Mesendoderm (in vitro differentiated cells): ENCODE measurements around the gene TMEM259.

Experiments
- DNase-seq: peaks from one replicate; pipeline ENCODE4 v3.0.0; 2013
- H2AK5ac ChIP-seq: 2 replicates; pipeline ENCODE4 v1.6.1; 2013; ENCODE audit warnings: low read length, inconsistent platforms
- H2BK120ac ChIP-seq: 2 replicates; pipeline ENCODE4 v1.6.1; 2013; ENCODE audit warnings: low read depth, mild to moderate bottlenecking, low read length, moderate library complexity, mixed read lengths
- H2BK15ac ChIP-seq: replicated peaks from 2 replicates; pipeline ENCODE4 v1.6.1; 2013; ENCODE audit warnings: low read depth, mild to moderate bottlenecking, moderate library complexity
- H2BK5ac ChIP-seq: 2 replicates; pipeline ENCODE4 v1.6.1; 2013; ENCODE audit warnings: low read length, inconsistent platforms
- H3K18ac ChIP-seq: 2 replicates; pipeline ENCODE4 v1.6.1; 2013; ENCODE audit warnings: mild to moderate bottlenecking, low read length, mixed read lengths
- H3K23ac ChIP-seq: one replicate; pipeline ENCODE4 v1.6.1; 2013; ENCODE audit warnings: low read length
- H3K27ac ChIP-seq: 2 replicates; pipeline ENCODE4 v1.5.1; 2013; ENCODE audit warnings: low read depth, mild to moderate bottlenecking, inconsistent platforms, low read length, moderate library complexity
- H3K27me3 ChIP-seq: 2 replicates; pipeline ENCODE4 v1.6.1; 2013; ENCODE audit warnings: low read length, control low read depth, mild to moderate bottlenecking, inconsistent platforms; ENCODE audit not compliant: insufficient read depth, poor library complexity
- H3K36me3 ChIP-seq: 2 replicates; pipeline ENCODE4 v1.6.1; 2013; ENCODE audit warnings: low read length, inconsistent platforms; ENCODE audit not compliant: control insufficient read depth, insufficient read depth
- H3K4ac ChIP-seq: one replicate; pipeline ENCODE4 v1.6.1; 2013; ENCODE audit warnings: low read depth, mild to moderate bottlenecking, low read length, moderate library complexity
- H3K4me1 ChIP-seq: 2 replicates; pipeline ENCODE4 v1.6.1; 2013; ENCODE audit warnings: low read depth, low read length, inconsistent platforms; ENCODE audit not compliant: control insufficient read depth
- H3K4me2 ChIP-seq: 2 replicates; pipeline ENCODE4 v1.6.1; 2013; ENCODE audit warnings: low read length
- H3K4me3 ChIP-seq: 2 replicates; pipeline ENCODE4 v1.5.1; 2013; ENCODE audit warnings: mild to moderate bottlenecking, low read length
- H3K56ac ChIP-seq: one replicate; pipeline ENCODE4 v1.6.1; 2013; ENCODE audit warnings: low read length
- H3K79me1 ChIP-seq: 2 replicates; pipeline ENCODE4 v1.6.1; 2013; ENCODE audit warnings: low read length, inconsistent platforms
- H3K79me2 ChIP-seq: 2 replicates; pipeline ENCODE4 v1.6.1; 2013; ENCODE audit warnings: mild to moderate bottlenecking, low read length; ENCODE audit not compliant: control insufficient read depth, insufficient read depth
- H3K9ac ChIP-seq: 2 replicates; pipeline ENCODE4 v1.6.1; 2013; ENCODE audit warnings: low read length, inconsistent platforms
- H4K5ac ChIP-seq: one replicate; pipeline ENCODE4 v1.6.1; 2013; ENCODE audit warnings: low read length
- H4K8ac ChIP-seq: one replicate; pipeline ENCODE4 v1.6.1; 2013; ENCODE audit warnings: low read depth, mild to moderate bottlenecking, control low read depth, low read length, moderate library complexity
- WGBS: extraction: QIAGEN DNeasy Blood & Tissue Kit; methylation state at CpG from one replicate; pipeline ENCODE4 v1.1.7; 2013; ENCODE audit warnings: low lambda C conversion rate, missing lambda C conversion rate; ENCODE audit not compliant: insufficient coverage; ENCODE audit errors: extremely low coverage; 5-methylcytosine and 5-hydroxymethylcytosine counted together

Gene TMEM259

DNA sequence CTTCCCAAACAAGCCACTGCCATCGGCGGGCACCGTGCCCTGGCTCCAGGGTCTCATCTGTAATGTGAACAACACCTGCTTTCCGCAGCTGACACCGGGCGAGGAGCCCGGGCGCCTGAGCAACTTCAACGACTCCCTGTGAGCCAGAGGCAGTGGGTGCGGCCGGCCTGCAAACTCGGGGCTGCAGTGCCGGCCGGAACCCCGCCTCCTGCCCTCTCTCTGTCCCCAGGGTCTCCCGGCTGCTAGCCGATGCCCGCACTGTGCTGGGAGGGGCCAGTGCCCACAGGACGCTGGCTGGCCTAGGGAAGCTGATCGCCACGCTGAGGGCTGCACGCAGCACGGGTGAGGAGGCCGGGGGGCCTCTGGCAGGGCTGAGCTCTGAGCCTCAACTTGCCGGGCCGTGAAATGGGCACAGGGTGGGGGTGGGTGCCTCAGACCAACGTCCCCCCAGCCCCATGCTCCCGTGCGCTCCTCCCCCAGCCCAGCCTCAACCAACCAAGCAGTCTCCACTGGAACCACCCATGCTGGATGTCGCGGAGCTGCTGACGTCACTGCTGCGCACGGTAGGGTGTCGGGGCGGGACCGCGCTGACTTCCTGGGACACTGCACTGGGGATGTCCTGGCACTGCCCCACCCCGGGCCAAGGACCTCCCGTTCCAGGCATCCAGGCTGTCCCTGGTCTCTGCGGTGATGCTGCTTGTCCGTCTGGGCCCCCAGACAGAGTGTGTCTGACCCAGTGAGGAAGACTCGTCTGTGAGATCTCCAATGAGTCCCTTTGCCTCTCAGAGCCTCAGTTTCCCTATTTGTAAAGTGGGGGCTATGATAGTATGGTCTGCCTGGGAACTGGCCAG is 21.1 kb upstream of the TMEM259 start:
- Histone ChIP-seq H3K36me3 (no peaks in the 10 kb centered on the region), H3K9ac (no peak overlapping the region), H3K18ac (no peak overlapping the region), H2AK5ac (no peak overlapping the region), H2BK15ac (no peak overlapping the region), H4K5ac (no peak overlapping the region), H2BK120ac (no peak overlapping the region), H4K8ac (no peak overlapping the region), H3K56ac (no peak overlapping the region), H3K79me2 (no peaks in the 10 kb centered on the region), H3K4me1 (peaks cover 4% of the 10 kb centered on the region), H2BK5ac (no peak overlapping the region), H3K4me2 (no peak overlapping the region), H3K4me3 (no peak overlapping the region), H3K4ac (no peak overlapping the region), H3K27me3 (no peaks in the 10 kb centered on the region), H3K79me1 (no peaks in the 10 kb centered on the region), H3K23ac (no peak overlapping the region), H3K27ac (no peak overlapping the region)
- no CpG with 5 or more reads among the region's 43 CpGs for WGBS
- DNase-seq: no peak

DNA sequence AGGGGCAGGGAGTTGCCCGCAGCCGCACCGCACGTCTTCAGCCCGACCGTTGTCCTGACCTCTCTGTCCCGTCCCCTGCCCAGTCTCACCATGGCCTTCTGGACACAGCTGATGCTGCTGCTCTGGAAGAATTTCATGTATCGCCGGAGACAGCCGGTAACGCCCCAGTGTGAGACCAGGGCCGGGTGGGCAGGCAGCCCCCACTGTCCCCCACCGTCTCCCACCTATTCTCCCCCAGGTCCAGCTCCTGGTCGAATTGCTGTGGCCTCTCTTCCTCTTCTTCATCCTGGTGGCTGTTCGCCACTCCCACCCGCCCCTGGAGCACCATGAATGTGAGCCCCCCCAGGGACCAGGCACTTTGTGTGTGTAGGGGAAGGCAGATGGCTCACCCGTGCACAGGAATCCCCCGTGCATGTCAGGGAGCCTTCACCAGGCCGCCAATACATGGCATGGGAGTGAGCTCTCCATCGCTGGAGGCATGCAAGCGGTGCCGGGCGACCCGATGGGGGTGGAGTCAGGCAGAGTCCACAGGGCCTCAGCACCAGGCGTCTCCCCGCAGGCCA is 20.4 kb upstream of the TMEM259 start:
- H4K8ac ChIP-seq: no peak overlapping the region
- no peak overlapping the region for H2BK120ac ChIP-seq
- H4K5ac ChIP-seq: no peak overlapping the region
- WGBS: no CpG with 5 or more reads among the region's 26 CpGs
- no peak overlapping the region for H3K27ac ChIP-seq
- no peaks in the 10 kb centered on the region for H3K79me2 ChIP-seq
- no peak overlapping the region for H3K18ac ChIP-seq
- no peak for DNase-seq
- no peak overlapping the region for H2BK5ac ChIP-seq
- no peaks in the 10 kb centered on the region for H3K36me3 ChIP-seq
- H3K9ac ChIP-seq: peak overlapping the region; percentile 46
- no peak overlapping the region for H3K4me3 ChIP-seq
- H3K27me3 ChIP-seq: no peaks in the 10 kb centered on the region
- H2AK5ac ChIP-seq: no peak overlapping the region
- H3K23ac ChIP-seq: no peak overlapping the region
- H3K79me1 ChIP-seq: no peaks in the 10 kb centered on the region
- H3K4me2 ChIP-seq: peak overlapping the region; percentile 47
- peaks cover 4% of the 10 kb centered on the region for H3K4me1 ChIP-seq
- no peak overlapping the region for H3K4ac ChIP-seq
- H3K56ac ChIP-seq: peak overlapping the region; percentile 75
- no peak overlapping the region for H2BK15ac ChIP-seq

DNA sequence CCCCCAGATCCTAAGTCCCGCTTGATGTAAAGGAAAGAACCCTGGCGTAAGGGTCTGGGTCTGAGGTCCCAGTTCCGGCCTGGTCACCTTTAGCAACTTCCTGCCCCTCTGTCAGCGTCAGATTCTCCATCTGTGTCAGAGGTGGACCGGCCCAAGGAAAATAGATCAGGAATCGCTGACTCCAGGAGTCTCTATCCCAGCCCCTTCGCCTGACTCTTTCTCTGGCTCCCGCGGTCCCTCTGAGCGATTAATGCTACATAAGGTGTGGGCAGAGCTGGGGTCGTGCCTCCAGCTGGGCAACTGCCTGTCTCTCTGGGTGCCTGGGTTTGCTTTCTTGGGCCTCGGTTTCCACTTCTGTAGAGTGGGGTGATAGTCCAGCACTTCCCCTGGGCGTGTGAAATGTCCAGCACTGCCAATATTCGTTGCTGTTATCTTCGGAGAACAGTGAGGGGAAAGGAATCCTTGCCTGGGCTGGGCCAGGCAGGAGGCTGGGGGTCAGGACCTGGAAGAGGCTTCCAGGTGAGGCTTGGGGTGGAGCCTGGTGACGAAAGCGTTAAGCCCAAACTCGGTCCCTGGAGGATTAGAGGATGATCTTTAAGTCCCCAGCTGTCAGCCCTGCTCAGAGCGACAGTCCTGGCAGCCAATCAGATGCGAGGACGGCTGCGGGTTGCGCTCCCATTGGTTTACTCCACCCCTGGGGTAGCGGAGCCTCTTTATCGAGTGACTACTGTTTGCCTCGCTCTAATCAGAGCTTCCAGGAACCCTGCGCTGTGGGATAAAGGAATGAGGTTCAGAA is 19.8 kb upstream of the TMEM259 start:
- H4K5ac ChIP-seq: no peak overlapping the region
- peak overlapping the region; percentile 58 for H2AK5ac ChIP-seq
- DNase-seq: peak; percentile 99
- H2BK120ac ChIP-seq: no peak overlapping the region
- peaks cover 2% of the 10 kb centered on the region for H3K36me3 ChIP-seq
- H3K79me2 ChIP-seq: no peaks in the 10 kb centered on the region
- no peak overlapping the region for H3K27ac ChIP-seq
- H3K27me3 ChIP-seq: no peaks in the 10 kb centered on the region
- WGBS: no CpG with 5 or more reads among the region's 27 CpGs
- no peak overlapping the region for H2BK5ac ChIP-seq
- H3K9ac ChIP-seq: peak overlapping the region; percentile 76
- H2BK15ac ChIP-seq: no peak overlapping the region
- peak overlapping the region; percentile 47 for H3K4me2 ChIP-seq
- H3K23ac ChIP-seq: no peak overlapping the region
- H4K8ac ChIP-seq: no peak overlapping the region
- H3K18ac ChIP-seq: no peak overlapping the region
- no peaks in the 10 kb centered on the region for H3K79me1 ChIP-seq
- H3K4ac ChIP-seq: no peak overlapping the region
- peak overlapping the region; percentile 59 for H3K4me3 ChIP-seq
- H3K4me1 ChIP-seq: peaks cover 4% of the 10 kb centered on the region
- peak overlapping the region; percentile 75 for H3K56ac ChIP-seq

DNA sequence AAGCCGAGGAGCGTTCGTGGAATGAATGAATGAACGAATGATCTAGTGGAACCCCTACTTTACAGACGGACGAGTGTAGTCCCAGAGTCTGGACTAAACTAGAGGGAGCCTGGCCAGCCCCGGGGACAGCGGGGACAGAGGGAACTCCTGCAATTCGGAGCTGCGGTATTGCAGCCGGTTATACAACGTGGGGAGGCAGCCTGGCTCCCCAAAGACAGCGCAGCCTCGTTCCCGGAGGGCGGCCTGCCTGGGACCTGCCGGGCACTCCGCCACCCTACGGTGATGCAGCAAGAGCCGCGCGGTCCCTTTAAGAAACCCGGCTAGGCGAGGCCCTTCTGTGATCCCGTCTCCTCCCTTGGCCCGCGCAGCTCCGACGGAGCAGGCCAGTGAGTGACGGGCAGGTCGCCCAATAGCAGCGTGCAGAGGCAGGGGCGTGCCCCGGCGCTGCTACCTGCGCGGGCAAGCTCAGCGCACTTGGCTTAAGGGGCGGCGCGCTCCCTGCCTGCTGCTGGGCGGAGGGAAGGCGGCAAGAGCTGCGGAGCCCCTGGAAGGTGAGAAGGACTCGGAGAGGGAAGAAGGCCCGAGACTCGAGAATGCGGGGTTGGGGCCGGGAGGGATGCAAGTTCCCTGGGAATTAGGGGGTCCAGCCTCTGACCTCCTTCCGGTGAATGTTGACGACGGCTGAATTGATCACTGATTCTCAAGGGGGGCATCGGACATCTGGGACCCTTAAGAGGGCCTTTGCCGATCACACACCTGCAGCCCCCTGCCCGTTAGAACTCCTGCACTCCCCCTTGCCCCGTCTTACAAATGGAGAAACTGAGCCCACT is 18.9 kb upstream of the TMEM259 start, which contains the start of gene ABCA7:
Gene ABCA7 (plus strand): TSS at position 462 of the 830 bp plus-strand sequence. CDS start 1,255 bp downstream, outside the sequence.
- Histone ChIP-seq H3K27me3 (no peaks in the 10 kb centered on the region), H3K79me2 (no peaks in the 10 kb centered on the region), H4K5ac (no peak within 1 kb of the TSS), H2BK5ac (no peak within 1 kb of the TSS), H3K4me1 (peaks cover 4% of the 10 kb centered on the region), H3K4me2 (peak within 1 kb of the TSS; percentile 37), H3K56ac (peak within 1 kb of the TSS; percentile 73), H3K4ac (no peak within 1 kb of the TSS), H3K4me3 (peak within 1 kb of the TSS; percentile 59), H3K9ac (peak within 1 kb of the TSS; percentile 76), H3K27ac (no peak within 1 kb of the TSS), H3K36me3 (peaks cover 5% of the 10 kb centered on the region), H2BK15ac (no peak within 1 kb of the TSS), H3K18ac (no peak within 1 kb of the TSS), H3K23ac (no peak within 1 kb of the TSS), H4K8ac (no peak within 1 kb of the TSS), H3K79me1 (no peaks in the 10 kb centered on the region), H2BK120ac (no peak within 1 kb of the TSS), H2AK5ac (peak within 1 kb of the TSS; percentile 58)
- peak; percentile 99 for DNase-seq
- WGBS: no CpG with 5 or more reads among the region's 56 CpGs

GRCh38 chr19:1038978-1039645 is 18.2 kb upstream of the TMEM259 start:
- H3K36me3 ChIP-seq: peaks cover 5% of the 10 kb centered on the region
- H2BK15ac ChIP-seq: no peak overlapping the region
- H3K4me3 ChIP-seq: no peak overlapping the region
- peak overlapping the region; percentile 37 for H3K4me2 ChIP-seq
- peak overlapping the region; percentile 67 for H3K9ac ChIP-seq
- no peak overlapping the region for H2BK5ac ChIP-seq
- peaks cover 4% of the 10 kb centered on the region for H3K4me1 ChIP-seq
- H3K4ac ChIP-seq: no peak overlapping the region
- no peaks in the 10 kb centered on the region for H3K27me3 ChIP-seq
- DNase-seq: no peak
- no peak overlapping the region for H2BK120ac ChIP-seq
- H3K27ac ChIP-seq: no peak overlapping the region
- H3K79me1 ChIP-seq: no peaks in the 10 kb centered on the region
- no peak overlapping the region for H4K5ac ChIP-seq
- no peak overlapping the region for H2AK5ac ChIP-seq
- no peak overlapping the region for H4K8ac ChIP-seq
- WGBS: no CpG with 5 or more reads among the region's 22 CpGs
- H3K79me2 ChIP-seq: no peaks in the 10 kb centered on the region
- peak overlapping the region; percentile 73 for H3K56ac ChIP-seq
- no peak overlapping the region for H3K18ac ChIP-seq
- no peak overlapping the region for H3K23ac ChIP-seq
